GM19043 (cell line): ENCODE results near the gene JRKL.
"Not testable (repeated sequence)": the region's sequence is repeated elsewhere in the genome, so short reads cannot be mapped to it uniquely, and the experiment has no call there.

Experiments used
- ATAC-seq: cut with Tn5 transposase; IDR thresholded peaks from one replicate; pipeline ENCODE4 v1.9.1; 2021; ENCODE audit warnings: low read depth; ENCODE audit not compliant: unreplicated experiment

Gene JRKL

DNA sequence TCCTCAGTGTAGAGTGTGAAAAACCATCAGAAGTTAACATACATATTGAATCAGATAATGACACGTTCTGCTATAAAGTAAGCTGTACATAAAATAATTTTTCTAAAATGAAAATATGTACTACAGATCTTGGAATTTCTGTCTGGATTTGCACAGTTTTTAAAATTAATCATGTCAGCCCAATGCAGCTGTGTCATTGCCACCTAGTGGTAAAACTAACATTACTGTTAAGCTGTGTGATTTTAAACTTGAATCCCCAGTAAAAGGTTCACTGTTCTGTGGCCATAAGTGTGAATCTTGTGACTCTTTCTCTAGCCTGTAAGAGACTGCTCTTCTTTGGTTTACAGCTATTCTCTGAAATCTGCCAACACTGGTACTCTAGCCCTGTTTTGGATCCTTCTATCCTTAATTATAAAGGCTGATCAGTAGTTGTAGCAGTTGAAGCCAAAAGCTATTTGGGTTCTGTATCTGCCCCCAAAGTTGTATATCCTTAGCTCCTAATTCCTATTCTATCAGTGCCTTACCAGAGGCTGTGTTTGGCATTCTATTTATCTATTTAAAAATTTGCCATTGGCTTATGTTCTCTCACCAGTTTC lies 4.0 kb downstream of the JRKL start:
- ATAC-seq, result no peak

GRCh38 chr11:96394773-96395172 lies 5.0 kb downstream of the JRKL start:
- ATAC-seq, result no peak

DNA sequence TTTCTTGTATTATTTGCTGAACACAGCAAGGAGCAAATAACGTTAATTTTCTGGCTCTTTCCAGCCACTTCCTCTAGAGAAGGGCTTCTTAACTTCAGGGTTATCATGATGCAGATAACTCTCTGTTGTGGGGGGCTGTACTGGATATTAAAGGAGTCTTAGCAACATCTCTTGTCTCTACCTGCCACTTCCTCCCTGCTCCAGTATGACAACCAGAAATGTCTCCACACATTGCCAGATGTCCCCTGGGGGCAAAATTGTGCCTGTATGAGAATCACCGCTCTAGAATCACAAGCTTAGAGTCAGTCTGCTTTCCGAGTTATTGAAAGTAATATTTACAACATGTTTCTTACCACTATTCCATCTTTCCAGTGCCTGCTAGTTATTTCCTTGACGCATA lies 6.8 kb downstream of the JRKL start:
- no peak for ATAC-seq

- no peak for ATAC-seq
Observed at GRCh38 chr11:96397863-96398262, 8.1 kb downstream of the JRKL start.

DNA sequence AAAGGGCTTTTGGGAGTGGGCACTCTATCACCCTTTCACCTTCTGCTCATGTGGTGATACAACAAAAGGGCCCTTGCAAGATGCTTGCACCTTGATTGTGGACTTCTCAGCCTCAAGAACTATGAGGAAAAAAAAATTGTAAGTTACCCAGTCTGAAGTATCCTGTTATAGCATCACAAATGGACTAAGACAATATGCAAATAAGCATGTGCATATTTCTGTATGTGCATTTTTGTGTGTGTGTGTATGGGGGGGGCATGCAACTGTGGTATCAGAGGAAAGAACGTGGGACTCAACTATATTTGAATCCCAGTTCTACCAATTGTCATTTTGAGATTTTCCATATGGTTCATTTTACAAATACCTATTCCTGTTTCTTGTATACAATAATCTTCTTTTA lies 10.9 kb downstream of the JRKL start:
- ATAC-seq, result no peak

DNA sequence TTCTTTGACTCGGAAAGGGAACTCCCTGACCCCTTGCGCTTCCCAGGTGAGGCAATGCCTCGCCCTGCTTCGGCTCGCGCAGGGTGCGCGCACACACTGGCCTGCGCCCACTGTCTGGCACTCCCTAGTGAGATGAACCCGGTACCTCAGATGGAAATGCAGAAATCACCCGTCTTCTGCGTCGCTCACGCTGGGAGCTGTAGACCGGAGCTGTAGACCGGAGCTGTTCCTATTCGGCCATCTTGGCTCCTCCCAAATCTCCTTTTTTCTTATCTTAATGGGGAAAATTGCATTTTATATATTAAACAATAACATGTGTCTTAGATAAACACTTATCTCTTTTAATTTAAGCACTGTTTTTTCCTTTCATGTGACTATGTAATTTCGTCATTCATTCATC lies 21.6 kb downstream of the JRKL start:
- ATAC-seq, result not testable (repeated sequence)

DNA sequence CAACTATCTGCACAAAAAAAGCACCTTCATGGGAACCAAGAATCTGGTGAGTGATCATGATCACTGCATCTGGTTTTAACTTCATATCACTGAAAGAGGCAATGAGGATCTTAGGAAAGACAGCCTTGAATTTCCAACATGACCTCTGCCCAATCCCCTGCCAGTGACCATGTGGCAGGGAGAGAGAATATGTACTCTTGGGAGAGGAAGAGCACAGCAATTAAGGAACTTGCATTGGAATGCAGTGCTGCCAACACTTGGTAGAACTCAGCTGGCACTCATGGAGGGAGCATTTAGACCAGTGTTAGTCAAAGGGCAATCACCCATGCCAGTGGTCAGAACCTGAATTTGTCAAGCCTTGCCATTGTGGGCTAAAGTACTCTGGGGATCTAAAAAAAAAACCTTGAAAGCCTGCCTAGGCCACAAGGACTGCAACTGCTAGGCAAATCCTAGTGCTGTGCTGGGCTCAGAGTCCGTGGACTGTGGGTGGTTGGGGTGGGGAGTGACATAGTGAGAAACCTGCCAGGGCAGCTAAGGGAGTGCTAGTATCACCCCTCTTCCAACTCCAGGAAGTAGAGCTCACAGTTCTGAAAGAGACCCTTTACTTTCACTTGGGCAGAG lies 23.1 kb downstream of the JRKL start:
- no peak for ATAC-seq

DNA sequence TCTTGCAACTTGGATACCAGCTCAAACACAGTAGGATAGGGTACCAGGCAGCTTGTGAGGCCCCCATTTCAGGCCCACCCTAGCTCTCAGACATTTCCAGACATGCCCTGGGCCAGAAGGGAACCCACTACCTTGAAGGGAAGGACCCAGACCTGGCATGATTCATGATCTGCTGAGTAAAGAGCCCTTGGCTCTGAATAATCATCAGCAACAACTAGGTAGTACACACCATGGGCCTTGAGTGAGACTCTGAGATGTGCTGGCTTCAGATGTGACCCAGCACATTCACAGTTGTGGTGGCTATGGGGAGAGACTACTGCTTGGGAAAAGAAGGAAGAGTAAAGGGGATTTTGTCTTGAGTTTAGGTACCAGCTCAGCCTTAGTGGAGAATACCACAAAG lies 23.6 kb downstream of the JRKL start:
- no peak for ATAC-seq

GRCh38 chr11:96424693-96425092 lies 34.9 kb downstream of the JRKL start:
- ATAC-seq, result no peak

- no peak for ATAC-seq
Observed at GRCh38 chr11:96430668-96431067, 40.9 kb downstream of the JRKL start.

GRCh38 chr11:96432654-96433053 lies 42.8 kb downstream of the JRKL start:
- ATAC-seq, result not testable (repeated sequence)
